AG10803 (cell line): ENCODE measurements around the gene CD300A.
"Not testable (repeated sequence)": the region's sequence is repeated elsewhere in the genome, so short reads cannot be mapped to it uniquely, and the experiment has no call there.

Experiments used
- DNase-seq: peaks from one replicate; pipeline ENCODE4 v3.0.0; 2010; ENCODE audit warnings: low read depth
- H3K4me3 ChIP-seq: 2 replicates; pipeline ENCODE4 v1.5.1; 2011; ENCODE audit warnings: mild to moderate bottlenecking, low read length, control low read depth
- TF ChIP-seq, protein P1 (sequence below): conservative IDR thresholded peaks from 2 replicates; pipeline ENCODE4 v1.5.1; 2011; ENCODE audit warnings: mild to moderate bottlenecking, low read length, control low read depth, inconsistent platforms

Gene CD300A

DNA sequence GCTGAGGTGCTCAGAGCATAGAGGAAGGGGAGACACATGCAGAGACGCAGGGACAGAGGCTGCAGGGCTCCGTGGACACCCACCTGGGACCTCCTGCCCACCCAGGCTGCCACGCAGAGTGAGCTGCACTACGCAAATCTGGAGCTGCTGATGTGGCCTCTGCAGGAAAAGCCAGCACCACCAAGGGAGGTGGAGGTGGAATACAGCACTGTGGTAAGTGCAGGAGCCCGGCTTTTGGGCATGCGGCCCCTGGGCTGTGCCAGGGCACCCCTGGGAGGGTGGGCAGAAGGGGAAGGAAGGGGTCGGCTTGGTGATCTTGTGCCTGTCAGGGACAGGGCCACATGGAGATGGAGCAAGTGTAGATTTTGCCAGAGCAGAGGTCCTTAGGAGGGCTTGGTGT is 15.2 kb downstream of the CD300A start:
- DNase-seq, result no peak
- TF ChIP-seq, protein P1, sequence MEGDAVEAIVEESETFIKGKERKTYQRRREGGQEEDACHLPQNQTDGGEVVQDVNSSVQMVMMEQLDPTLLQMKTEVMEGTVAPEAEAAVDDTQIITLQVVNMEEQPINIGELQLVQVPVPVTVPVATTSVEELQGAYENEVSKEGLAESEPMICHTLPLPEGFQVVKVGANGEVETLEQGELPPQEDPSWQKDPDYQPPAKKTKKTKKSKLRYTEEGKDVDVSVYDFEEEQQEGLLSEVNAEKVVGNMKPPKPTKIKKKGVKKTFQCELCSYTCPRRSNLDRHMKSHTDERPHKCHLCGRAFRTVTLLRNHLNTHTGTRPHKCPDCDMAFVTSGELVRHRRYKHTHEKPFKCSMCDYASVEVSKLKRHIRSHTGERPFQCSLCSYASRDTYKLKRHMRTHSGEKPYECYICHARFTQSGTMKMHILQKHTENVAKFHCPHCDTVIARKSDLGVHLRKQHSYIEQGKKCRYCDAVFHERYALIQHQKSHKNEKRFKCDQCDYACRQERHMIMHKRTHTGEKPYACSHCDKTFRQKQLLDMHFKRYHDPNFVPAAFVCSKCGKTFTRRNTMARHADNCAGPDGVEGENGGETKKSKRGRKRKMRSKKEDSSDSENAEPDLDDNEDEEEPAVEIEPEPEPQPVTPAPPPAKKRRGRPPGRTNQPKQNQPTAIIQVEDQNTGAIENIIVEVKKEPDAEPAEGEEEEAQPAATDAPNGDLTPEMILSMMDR, result no peak
- no peak overlapping the region for H3K4me3 ChIP-seq

DNA sequence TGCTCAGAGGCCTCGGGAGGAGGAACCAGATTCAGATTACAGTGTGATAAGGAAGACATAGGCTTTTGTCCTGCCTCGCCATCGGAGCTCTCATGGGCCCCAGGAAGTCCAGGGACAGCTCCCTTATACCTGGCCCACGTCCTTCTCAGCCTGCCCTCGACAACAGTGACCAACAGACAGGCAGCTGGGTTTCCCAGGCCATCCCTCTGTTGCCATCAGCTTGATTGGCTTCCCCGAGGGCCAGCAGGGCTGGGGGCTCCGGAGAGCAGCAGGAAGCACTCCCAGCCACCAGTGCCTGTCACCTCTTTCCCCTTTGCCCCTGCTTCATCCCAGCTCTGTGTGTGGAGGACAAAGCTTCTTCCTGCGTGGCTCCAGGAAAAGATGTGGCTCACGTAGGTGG is 17.6 kb downstream of the CD300A start:
- H3K4me3 ChIP-seq, result no peak overlapping the region
- no peak for DNase-seq
- TF ChIP-seq, protein P1, result no peak

DNA sequence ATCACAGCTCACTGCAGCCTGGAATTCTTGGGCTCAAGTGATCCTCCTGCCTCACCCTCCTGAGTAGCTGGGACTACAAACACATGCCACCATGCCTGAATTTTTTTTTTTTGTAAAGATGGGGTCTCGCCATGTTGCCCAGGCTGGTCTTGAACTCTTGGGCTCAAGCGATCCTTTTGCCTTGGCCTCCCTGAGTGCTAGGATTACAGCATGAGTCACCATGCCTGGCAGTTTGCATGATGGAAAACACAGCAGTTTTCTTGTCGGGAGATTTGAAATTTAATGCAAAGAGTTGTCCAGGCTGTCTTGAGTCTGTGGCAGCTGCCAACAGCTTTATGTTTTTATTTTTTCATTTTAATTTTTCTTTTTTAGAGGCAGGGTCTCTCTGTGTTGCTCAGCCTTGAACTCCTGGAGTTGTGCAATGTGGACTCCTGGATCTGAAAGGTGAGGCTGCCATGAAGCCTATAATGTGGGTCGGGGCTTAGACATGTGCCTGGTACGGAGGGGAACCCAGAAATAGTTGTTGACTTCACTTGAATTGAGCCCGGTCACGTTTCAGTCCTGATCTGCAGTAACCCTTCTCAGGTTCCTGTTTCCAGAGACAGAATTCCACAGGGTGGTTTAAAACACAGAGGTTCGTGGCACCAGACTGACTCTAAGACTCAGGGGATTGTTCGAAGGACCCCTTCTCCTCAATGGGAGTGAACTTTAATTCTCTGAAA is 18.7 kb downstream of the CD300A start:
- DNase-seq, result no peak
- no peak overlapping the region for H3K4me3 ChIP-seq
- TF ChIP-seq, protein P1, result no peak

DNA sequence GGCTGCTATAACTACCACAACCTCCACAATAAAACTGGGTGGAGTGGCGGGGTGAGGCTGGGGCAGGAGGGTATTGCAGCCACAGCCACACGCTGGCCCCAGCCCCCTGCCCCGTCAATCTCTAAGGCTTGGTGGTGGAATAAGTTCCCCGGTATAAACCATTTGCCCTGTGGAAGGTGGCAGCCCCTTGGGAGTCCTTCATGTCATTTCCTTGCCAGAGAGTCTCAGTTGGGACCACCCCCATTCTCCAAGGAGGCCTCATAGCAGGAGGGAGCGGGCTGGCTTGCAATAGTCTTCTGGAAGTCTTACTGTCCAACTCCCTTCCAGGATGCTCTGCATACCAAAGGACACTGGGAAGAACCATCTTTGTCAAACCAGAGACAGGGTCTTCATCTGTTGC is 19.4 kb downstream of the CD300A start:
- no peak overlapping the region for H3K4me3 ChIP-seq
- TF ChIP-seq, protein P1, result no peak
- no peak for DNase-seq

DNA sequence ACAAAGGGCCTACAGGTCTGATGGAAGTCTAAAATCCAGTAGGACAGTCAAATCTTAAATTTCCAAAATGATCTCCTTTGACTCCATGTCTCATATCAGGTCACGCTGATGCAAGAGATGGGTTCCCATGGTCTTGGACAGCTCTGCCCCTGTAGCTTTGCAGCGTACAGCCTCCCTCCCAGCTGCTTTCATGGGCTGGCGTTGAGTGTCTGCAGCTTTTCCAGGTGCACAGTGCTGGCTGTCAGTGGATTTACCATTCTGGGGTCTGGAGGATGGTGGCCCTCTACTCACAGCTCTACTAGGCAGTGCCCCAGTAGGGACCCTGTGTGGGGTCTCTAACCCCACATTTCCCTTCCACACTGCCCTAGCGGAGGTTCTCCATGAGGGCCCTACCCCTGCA is 21.8 kb downstream of the CD300A start:
- DNase-seq, result not testable (repeated sequence)

DNA sequence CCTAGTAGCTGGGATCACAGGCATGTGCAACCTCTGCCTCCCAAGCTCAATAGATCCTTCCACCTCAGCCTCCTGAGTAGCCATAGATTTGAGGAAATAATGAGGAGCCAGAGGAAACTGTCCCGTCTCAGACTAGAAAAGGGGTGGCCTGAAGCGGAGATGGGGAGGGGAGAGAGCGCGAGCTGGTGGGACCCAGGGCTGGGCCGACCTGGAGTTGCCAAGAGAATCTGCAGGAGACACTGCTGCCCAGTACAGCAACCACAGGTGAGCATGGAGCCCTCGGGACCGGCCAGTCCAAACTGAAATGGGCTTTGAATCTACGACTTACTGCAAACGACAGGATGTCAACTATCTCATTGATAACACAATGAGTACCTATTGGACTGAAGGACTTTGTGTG is 24.3 kb downstream of the CD300A start:
- H3K4me3 ChIP-seq, result no peak overlapping the region
- DNase-seq, result no peak
- TF ChIP-seq, protein P1, result no peak

More for the DNA sequence above, 21.8 kb downstream of the CD300A start:
- H3K4me3 ChIP-seq, result not testable (repeated sequence)

DNA sequence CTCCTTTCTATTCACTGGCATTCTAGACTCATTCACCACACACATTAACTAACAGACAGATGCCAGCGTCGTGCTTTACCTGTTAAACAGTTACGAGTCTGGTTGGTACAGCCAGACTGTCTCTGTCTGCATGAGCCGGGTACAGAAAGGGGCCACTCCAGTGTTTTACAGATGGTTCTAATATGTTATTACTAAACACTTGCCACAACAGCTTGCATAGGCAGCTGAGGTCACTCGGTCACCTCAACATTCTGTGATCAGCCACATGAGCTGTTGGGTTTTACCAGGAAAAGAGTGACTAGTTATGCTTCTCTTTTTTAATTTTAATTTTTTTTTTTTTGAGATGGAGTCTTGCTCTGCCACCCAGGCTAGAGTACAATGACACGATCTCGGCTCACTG is 25.2 kb downstream of the CD300A start:
- no peak for DNase-seq
- H3K4me3 ChIP-seq, result no peak overlapping the region
- TF ChIP-seq, protein P1, result no peak

DNA sequence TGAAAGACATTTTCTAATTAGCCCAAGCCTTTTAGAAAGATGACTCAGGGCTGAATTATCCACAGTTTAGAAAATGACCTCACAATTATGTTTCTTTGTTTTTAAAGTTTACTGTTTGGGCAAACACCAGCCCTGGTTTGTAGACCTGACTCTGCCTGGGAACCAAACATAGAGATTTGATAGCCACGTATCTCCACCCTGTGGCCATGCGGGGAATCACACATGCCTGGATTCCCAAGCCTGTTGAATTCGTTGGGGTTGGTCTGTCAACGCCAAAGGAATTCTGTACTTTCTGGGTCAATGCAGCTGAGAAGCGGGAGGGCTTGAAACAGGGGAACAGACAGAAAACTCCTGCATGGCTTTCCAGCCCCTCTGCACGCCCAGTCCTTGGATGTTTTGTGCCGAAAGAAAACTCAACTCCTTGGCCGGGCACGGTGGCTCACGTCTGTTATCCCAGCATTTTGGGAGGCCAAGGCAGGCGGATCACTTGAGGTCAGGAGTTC is 26.9 kb downstream of the CD300A start:
- no peak overlapping the region for H3K4me3 ChIP-seq
- TF ChIP-seq, protein P1, result peak; percentile 93
- peak; percentile 56 for DNase-seq
